SK-MEL-5 (cell line): ENCODE results near the gene NOL4L. TPM values are rescaled to one million over a fixed set of nuclear protein-coding genes. Genes with fewer than 3 reads are reported as not detected.

ENCODE experiments used
- DNase-seq: peaks from one replicate; pipeline ENCODE4 v3.0.0-alpha.2; 2016; ENCODE audit warnings: low read depth, low spot score
- in situ Hi-C: cut with HindIII; loops from 2 replicates; pipeline ENCODE4 v1.10.0; 2016; ENCODE audit warnings: low sequenced_read_pairs, high pct_unique_total_duplicates, low pct_unique_long_range_greater_than_20kb
- total RNA-seq: library from RNA; depleted of rRNA; stranded (reverse); fragments of >200 nt; shearing (Covaris generic); gene quantifications from 2 replicates; pipeline ENCODE4 v1.2.3, GENCODE V29; 2014

NOL4L gene
- total RNA-seq, 1 experiment from 2014 or later: 2.1 TPM

DNA sequence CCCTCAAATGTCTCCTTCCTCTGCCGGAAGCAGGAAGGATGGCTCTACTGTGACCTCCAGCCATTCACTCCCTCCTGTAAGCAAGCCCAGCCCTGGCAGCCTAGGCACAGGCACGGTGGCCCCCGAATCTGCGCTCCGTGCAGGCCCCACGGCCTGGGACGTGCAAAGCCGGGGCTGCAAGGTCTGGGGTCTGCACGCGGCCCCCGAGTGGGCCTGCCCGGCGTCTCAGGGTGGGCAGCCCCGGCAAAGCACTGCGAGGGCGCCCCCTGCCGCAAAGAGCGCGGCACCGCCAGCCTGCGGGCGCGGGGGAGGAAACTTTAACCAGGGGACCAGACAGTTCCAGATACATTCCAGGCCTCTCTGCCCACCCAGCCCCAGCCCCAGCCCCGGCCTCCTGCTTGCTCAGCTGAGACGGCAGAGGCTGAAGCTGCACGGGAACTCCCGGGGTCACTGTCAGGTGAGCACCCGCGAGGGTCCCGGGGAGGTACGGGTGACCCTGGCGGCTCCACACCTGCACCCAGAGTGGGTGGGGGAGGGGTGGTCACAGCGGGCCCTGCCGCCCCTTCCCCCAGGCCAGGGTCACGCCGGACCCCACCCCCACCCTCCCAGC is 128.2 kb downstream of the NOL4L start:
- in situ Hi-C loops: no loop called here

DNA sequence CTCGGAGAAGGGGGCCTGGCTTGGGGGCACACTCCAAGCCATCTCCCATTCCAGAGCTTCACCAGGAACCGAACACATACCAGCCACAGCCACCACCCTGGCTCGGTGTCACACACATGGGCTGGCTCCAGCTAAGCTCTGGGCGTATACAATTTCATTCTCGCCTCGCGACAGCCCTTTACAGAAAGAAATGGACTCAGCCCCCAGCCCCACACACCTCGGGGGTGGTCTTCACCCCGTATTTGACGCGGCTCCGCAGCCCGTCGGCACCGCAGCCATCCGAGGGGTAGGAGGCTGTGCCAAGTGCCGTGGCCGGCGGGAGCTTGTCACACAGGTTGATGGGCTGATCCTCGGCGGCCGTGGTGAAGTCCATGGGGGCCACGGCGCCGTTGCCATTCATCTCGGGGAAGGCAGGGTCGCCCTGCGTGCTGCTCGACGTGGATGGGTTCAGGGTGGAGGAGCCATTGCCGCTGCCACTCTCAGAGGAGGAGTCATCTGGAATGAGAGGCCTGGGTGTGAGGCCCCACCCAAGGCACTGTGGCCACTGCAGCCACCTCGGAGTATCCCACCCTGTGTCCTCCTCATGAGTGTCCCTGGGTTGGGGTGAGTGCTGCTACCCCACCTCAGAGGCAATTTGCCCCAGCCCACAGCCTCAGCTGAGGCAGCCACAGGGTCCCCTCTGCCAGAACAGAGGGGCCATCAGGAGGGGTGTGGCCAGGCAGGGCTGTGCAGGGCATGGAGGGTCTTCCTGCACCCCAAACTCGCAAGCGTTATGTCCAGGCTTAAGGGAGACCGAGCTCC is 129.0 kb downstream of the NOL4L start:
- DNase-seq: no peak
- in situ Hi-C loops: no loop called here

More for the DNA sequence above, 128.2 kb downstream of the NOL4L start:
- DNase-seq: peak; percentile 50

DNA sequence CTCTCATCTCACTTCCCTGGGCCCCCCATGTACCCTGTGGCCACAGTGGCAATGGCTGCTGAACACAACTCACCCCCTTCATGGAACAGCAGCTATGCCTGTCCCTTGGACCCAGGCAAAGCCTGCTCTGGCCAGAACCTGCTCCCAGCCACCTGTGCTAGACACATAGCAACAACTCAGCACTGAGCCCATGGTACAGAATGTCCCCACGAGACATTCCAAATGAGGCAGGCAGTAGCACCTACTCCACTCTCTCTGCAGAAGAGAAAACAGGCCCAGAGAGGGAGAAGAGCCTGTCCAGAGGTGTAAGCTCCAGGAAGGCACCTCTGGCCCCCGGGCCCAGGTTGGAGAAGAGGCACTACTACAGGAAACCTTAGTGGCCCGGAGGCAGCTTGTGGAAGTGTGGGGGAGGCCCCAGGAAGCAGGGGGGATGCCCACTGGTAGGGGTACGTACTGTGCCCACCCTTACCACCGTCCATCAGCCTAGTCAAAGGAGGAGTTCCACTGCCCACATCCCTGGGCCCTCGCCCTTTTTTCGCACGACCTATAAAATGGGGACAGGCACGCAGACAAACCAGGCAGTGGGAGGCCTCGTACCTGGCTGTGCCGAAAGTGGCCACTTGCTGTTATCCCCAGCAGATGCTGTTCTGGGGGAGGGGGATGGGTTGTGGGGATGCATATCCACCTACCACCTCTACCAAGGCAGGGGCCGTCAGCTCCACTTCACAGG is 129.8 kb downstream of the NOL4L start:
- no peak for DNase-seq
- in situ Hi-C loops: no loop called here

DNA sequence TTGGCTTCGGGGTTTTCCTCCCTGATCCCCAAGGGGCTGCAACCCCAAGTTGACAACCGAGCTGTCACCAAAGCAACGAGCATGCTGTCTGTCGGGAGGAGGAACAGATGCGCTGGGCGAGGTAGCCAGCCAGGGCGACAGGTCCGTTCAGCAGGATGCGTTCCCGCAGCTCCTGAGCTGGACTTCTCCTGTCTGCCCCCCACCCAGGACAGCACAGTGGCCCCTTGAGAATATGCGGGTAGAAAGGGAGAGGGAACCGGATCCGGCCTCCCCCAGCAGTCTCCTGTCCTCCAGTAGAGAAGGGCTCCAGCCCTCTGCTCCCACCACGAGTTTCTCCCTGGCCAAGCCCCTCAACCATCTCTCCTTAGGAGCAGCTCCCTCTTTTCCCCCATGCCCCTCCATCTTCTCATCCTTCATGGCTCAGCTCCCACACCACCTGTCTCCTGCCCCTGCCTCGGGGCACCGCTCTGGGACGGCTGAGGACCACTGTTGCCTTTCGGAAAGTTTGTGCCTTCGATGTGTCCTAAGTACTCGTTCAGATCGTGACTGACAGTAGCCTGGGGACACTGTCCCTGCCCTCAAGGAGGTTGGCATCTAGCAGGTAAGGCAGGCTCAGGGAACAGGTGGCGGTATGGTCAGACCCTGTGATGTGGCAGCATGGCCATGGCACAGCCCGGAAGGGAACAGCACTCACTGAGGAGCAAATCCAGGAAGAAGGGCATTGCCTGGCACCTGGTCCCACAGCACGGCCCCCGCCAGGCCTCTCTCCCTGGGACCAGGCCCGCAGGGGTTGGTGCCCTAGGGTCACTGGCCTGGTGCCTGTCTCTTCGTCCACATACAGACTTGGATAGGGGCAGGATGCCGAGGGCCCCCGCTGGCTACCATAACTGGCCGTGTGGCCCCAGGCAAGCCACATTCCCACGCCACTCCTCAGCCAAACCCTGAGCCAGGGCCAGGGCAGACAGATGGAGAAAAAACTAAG is 130.7 kb downstream of the NOL4L start:
- in situ Hi-C loops: no loop called here

GRCh38 chr20:32453467-32454163 is 131.5 kb downstream of the NOL4L start:
- in situ Hi-C loops: no loop called here
- no peak for DNase-seq

More for the DNA sequence above, 130.7 kb downstream of the NOL4L start:
- DNase-seq: no peak

DNA sequence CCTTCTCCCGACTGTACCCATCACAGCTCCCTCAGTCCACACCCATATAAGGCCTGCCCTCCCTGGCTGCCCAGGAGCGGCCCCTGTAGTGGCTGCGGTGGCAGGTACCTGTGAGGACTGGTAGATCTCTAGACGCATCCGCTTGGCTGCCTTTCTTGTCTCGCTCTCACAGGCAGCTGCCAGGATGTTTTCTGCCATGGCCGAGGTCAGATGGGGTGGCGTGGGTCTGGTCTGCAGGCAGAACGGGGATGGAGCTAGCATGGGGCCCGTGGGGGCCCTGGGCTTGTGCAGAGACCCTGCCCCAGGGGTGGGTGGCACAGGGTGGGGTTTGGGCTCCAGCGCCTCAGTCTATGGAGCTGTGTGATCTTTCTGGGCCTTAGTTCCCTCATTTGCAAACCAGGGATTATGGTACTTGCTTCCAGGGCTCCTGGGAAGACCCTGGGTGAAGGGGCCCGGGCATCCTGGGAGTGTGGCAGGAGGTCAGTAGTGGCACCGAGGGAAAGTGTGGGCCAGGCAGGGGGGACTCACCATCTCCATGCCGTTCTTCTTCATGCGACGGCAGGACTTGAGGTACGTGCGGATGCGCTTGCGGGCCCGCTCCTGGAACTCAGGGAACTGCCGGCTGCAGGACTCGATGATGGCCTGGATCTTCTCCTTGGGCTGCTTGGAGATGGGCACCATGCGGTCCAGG is 132.2 kb downstream of the NOL4L start:
- no peak for DNase-seq
- in situ Hi-C loops: no loop called here

DNA sequence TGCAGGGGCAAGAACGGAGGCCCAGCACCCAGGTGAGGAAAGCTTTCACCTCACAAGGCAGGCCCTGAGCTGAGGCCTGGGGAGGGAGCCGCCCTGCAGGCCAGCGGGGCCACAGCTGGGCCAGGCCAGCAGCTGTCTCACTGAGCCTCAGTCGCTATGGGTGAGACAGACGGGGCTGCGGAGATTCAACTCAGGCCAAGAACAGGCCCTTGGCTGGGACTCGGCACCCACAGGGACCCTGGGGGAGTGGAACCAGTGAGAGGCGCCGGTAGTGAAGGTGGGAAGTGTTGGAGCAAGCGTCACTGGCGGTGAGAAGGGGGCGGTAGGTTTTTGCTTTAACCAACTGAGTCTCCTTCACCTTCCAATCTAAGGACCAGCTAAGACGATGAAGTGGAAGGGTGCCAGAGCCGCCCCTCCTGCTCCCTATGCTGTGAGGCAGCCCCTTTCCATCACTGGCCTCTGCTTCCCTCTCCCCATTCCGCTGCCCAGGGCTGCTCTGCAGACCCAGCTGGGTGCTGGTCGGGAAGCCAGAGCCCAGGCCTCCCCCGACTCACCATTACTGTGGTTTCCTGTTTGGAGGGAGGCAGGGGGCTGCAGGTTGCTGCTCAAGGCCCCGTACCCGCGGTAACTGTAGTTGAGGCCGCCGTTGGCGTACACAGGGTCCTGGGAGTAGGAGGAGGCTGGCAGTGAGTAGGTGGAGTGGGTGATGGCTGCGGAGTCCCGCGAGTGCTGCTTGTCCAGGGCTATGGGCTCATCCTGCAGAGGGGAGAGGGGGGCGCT is 133.3 kb downstream of the NOL4L start:
- no peak for DNase-seq
- in situ Hi-C loops: no loop called here

- in situ Hi-C loops: no loop called here
- no peak for DNase-seq
Observed at GRCh38 chr20:32451340-32451681, 133.8 kb downstream of the NOL4L start.

GRCh38 chr20:32450484-32451061 is 134.6 kb downstream of the NOL4L start:
- in situ Hi-C loops: no loop called here
- no peak for DNase-seq

DNA sequence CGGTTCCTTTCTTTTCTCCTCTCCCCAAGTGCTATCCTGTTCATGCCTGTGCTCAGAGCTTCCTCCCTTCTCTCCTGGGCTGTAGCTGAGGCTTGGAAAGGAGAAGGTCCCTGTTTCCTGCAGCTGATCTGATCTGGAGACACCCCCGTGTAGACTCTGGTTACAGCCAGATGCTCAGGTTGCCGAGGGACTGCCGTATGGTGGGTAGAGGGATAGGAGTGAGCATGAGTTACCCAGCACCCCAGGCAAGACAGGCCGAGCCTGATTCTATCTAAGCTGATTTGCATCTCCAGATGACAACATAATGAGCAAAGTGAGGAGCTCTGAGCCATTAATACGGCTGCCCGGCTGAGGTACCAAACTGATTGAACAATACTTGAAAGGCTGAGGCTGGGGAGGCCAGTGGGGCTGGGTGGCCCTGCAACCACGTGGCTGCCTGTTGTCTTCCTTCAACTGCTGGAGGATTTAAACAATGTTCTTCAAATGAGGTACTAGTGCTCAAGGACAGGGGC is 135.2 kb downstream of the NOL4L start:
- in situ Hi-C loops: no loop called here

DNA sequence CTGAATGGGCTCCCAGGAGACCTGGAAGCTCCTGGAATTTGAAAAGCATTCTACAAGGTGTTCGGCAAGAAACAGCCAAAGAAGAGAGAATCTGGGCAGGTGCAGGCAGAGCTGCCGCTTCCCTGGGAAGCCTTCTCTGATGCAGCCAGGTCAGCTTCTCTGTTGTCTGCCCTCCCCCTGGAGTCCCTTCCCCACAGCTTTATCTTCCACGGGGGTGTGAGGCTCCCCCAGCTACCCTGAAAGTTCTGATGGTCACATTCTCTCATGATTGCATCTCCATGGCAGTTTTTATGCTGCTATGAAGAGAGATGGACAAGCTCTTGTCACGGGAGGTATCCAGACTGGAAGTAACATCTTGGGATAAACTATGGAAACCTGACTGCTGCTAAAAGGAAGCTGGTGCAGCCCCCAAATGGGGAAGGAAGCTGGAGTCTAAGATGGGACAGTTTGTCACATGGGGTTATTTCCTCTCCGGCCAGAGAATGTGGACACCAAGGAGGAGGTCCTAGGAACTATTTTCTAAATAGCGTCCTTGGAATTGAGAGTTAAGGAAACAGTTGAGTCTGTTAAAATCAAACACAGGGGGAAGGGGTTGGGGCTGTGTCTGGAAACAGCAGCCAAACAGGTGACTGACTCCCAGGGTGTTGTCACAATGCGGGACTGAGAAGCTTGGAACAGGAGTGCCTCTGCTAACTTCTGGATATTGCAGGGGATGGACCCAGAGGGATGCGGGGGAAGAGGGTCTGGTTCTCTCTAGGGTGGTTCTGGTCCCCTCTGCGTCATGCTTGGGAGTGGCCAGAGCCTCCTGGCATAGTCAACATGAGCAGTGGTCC is 135.9 kb downstream of the NOL4L start:
- in situ Hi-C loops: no loop called here
- no peak for DNase-seq

More for the DNA sequence above, 135.2 kb downstream of the NOL4L start:
- no peak for DNase-seq

DNA sequence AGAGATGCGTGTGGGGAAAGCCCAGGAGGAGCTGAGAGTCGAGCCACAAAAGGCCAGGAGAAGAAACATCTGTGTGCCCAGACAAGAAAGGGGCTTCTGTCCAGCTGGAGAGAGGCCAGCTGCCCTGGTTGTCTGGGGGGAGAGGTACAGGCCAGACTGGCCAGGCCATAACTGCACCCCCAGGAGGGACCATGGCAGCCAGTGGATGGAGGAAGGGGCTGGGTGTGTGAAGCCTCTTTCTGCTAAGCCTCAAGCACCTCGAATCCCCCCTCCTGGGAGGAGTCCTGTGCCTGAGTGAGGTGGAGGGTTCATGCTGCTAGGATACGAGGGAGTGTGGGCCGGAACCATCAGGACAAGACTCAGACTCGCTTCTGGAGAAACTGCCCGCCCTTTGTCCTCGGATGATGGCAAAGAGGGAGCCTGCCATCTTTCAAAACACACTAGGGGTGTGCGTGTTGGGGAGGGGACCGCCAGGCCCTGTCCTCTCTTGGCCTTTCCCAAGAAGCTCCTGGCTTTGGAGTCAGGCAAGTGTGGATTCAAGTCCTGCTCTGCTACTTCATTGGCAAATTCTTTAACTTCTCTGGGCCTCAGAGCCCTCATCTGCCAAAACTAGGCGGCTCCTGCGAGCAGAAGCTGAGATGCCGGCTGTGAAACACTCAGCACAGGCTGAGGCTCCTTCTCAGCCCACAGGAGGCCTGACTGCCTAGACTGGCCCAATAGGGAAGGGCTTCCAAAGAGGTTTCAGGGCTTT is 136.7 kb downstream of the NOL4L start:
- no peak for DNase-seq
- in situ Hi-C loops: no loop called here

GRCh38 chr20:32447136-32448027 is 137.8 kb downstream of the NOL4L start:
- in situ Hi-C loops: no loop called here
- DNase-seq: no peak
